OCI-LY1 (cell line): Measurements from ENCODE around the gene COL25A1.
"Not testable (repeated sequence)": the region's sequence is repeated elsewhere in the genome, so short reads cannot be mapped to it uniquely, and the experiment has no call there.

Experiments used
- EZH2 ChIP-seq: fragments of 200-600 bp; sonication (generic), shearing (Covaris generic); IDR thresholded peaks from 2 replicates; pipeline ENCODE4 v1.8.0; 2017; ENCODE audit warnings: borderline replicate concordance, mixed run types, mild to moderate bottlenecking, antibody characterized with exemption, low read length, moderate library complexity, mixed read lengths
- TF ChIP-seq, protein P1 (sequence below): fragments of 200-600 bp; sonication (generic), shearing (Covaris generic); IDR thresholded peaks from 2 replicates; pipeline ENCODE4 v1.5.1; 2017; ENCODE audit warnings: mild to moderate bottlenecking, antibody characterized with exemption, low read length, moderate library complexity, mixed read lengths

DNA sequence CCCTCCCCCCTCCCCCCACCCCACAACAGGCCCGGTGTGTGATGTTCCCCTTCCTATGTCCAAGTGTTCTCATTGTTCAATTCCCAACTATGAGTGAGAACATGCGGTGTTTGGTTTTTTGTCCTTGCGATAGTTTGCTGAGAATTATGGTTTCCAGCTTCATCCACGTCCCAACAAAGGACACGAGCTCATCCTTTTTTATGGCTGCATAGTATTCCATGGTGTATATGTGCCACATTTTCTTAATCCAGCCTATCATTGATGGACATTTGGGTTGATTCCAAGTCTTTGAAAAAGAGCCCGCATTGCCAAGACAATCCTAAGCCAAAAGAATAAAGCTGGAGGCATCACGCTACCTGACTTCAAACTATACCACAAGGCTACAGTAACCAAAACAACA is 231.8 kb downstream of the COL25A1 start:
- TF ChIP-seq EZH2: not testable (repeated sequence)
- TF ChIP-seq, protein P1, sequence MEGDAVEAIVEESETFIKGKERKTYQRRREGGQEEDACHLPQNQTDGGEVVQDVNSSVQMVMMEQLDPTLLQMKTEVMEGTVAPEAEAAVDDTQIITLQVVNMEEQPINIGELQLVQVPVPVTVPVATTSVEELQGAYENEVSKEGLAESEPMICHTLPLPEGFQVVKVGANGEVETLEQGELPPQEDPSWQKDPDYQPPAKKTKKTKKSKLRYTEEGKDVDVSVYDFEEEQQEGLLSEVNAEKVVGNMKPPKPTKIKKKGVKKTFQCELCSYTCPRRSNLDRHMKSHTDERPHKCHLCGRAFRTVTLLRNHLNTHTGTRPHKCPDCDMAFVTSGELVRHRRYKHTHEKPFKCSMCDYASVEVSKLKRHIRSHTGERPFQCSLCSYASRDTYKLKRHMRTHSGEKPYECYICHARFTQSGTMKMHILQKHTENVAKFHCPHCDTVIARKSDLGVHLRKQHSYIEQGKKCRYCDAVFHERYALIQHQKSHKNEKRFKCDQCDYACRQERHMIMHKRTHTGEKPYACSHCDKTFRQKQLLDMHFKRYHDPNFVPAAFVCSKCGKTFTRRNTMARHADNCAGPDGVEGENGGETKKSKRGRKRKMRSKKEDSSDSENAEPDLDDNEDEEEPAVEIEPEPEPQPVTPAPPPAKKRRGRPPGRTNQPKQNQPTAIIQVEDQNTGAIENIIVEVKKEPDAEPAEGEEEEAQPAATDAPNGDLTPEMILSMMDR: not testable (repeated sequence)
